HG03135 (cell line): ENCODE results near the gene NCAPG.
A peak's percentile ranks its signal among the peaks of the same experiment; 100 is the strongest.

Experiments used
- ATAC-seq: cut with Tn5 transposase; IDR thresholded peaks from one replicate; pipeline ENCODE4 v1.9.1; 2021; ENCODE audit warnings: mild to moderate bottlenecking, moderate library complexity; ENCODE audit not compliant: unreplicated experiment

The NCAPG gene

GRCh38 chr4:17875402-17876070 is 64.8 kb downstream of the NCAPG start:
- peak; percentile 97 for ATAC-seq

GRCh38 chr4:17876943-17877342 is 66.2 kb downstream of the NCAPG start:
- no peak for ATAC-seq

- ATAC-seq, result no peak
These were observed 66.9 kb downstream of the NCAPG start for GRCh38 chr4:17877661-17878060.

GRCh38 chr4:17884063-17884462 is 73.3 kb downstream of the NCAPG start:
- no peak for ATAC-seq

- ATAC-seq, result no peak
These were observed 73.7 kb downstream of the NCAPG start for GRCh38 chr4:17884511-17884910.

- ATAC-seq, result no peak
These were observed 78.9 kb downstream of the NCAPG start for GRCh38 chr4:17889692-17890091.

- ATAC-seq, result no peak
These were observed 83.6 kb downstream of the NCAPG start for GRCh38 chr4:17894421-17894820.
